GM18520 (cell line): Measurements from ENCODE around the gene CEP192.
"Not testable (repeated sequence)": the region's sequence is repeated elsewhere in the genome, so short reads cannot be mapped to it uniquely, and the experiment has no call there.

ENCODE experiments used
- ATAC-seq: cut with Tn5 transposase; IDR thresholded peaks from one replicate; pipeline ENCODE4 v1.9.1; 2021; ENCODE audit not compliant: unreplicated experiment

The CEP192 gene

GRCh38 chr18:13028869-13029268 is 37.7 kb downstream of the CEP192 start:
- no peak for ATAC-seq

- ATAC-seq: no peak
These were observed 41.0 kb downstream of the CEP192 start for GRCh38 chr18:13032173-13032572.

GRCh38 chr18:13035249-13035914 is 44.2 kb downstream of the CEP192 start:
- ATAC-seq: no peak

- no peak for ATAC-seq
These were observed 45.6 kb downstream of the CEP192 start for GRCh38 chr18:13036622-13037320.

GRCh38 chr18:13039806-13040205 is 48.6 kb downstream of the CEP192 start:
- no peak for ATAC-seq

- no peak for ATAC-seq
These were observed 51.9 kb downstream of the CEP192 start for GRCh38 chr18:13043066-13043465.

GRCh38 chr18:13048061-13048595 is 57.0 kb downstream of the CEP192 start:
- no peak for ATAC-seq

- no peak for ATAC-seq
These were observed 60.0 kb downstream of the CEP192 start for GRCh38 chr18:13051159-13051558.

GRCh38 chr18:13051950-13052349 is 60.8 kb downstream of the CEP192 start:
- no peak for ATAC-seq

- ATAC-seq: no peak
These were observed 63.2 kb downstream of the CEP192 start for GRCh38 chr18:13054336-13054735.

GRCh38 chr18:13061630-13062189 is 70.5 kb downstream of the CEP192 start:
- ATAC-seq: no peak

- no peak for ATAC-seq
These were observed 76.0 kb downstream of the CEP192 start for GRCh38 chr18:13067124-13067523.

- no peak for ATAC-seq
These were observed 76.8 kb downstream of the CEP192 start for GRCh38 chr18:13067966-13068365.

GRCh38 chr18:13070460-13070859 is 79.3 kb downstream of the CEP192 start:
- ATAC-seq: no peak

- ATAC-seq: no peak
These were observed 85.7 kb downstream of the CEP192 start for GRCh38 chr18:13076886-13077285.

- ATAC-seq: no peak
These were observed 86.3 kb downstream of the CEP192 start for GRCh38 chr18:13077473-13077872.

GRCh38 chr18:13078065-13078464 is 86.9 kb downstream of the CEP192 start:
- not testable (repeated sequence) for ATAC-seq

- no peak for ATAC-seq
These were observed 95.7 kb downstream of the CEP192 start for GRCh38 chr18:13086906-13087305.

- ATAC-seq: no peak
These were observed 104.3 kb downstream of the CEP192 start for GRCh38 chr18:13095466-13095865.

- ATAC-seq: no peak
These were observed 105.1 kb downstream of the CEP192 start for GRCh38 chr18:13096232-13096631.

- no peak for ATAC-seq
These were observed 105.6 kb downstream of the CEP192 start for GRCh38 chr18:13096719-13097118.

GRCh38 chr18:13098104-13098503 is 106.9 kb downstream of the CEP192 start:
- not testable (repeated sequence) for ATAC-seq
